HepG2 (cell line): ENCODE results near the gene RAB17. TPM values are rescaled to one million over a fixed set of nuclear protein-coding genes. Genes with fewer than 3 reads are reported as not detected.

ENCODE experiments used
- CREB3 ChIP-seq: sonication (generic); formaldehyde crosslinking; IDR thresholded peaks from 2 replicates; pipeline ENCODE4 v1.5.0; 2020; ENCODE audit warnings: missing genetic modification reagents
- GFI1 ChIP-seq: sonication (generic); formaldehyde crosslinking; IDR thresholded peaks from 2 replicates; pipeline ENCODE4 v1.5.0; 2020; ENCODE audit warnings: missing genetic modification reagents, mild to moderate bottlenecking, borderline replicate concordance
- KMT2A ChIP-seq: sonication (generic); formaldehyde crosslinking; IDR thresholded peaks from 2 replicates; pipeline ENCODE4 v1.4.0; 2020; ENCODE audit warnings: missing genetic modification reagents
- NFAT5 ChIP-seq: sonication (generic); formaldehyde crosslinking; IDR thresholded peaks from 2 replicates; pipeline ENCODE4 v1.4.0; 2020; ENCODE audit warnings: missing genetic modification reagents
- RFXAP ChIP-seq: sonication (generic); formaldehyde crosslinking; IDR thresholded peaks from 2 replicates; pipeline ENCODE4 v1.4.0; 2020; ENCODE audit warnings: missing genetic modification reagents, borderline replicate concordance
- RORA ChIP-seq: sonication (generic); formaldehyde crosslinking; IDR thresholded peaks from 2 replicates; pipeline ENCODE4 v1.5.0; 2020; ENCODE audit warnings: mild to moderate bottlenecking, missing genetic modification reagents, moderate library complexity
- SMAD9 ChIP-seq: sonication (generic); formaldehyde crosslinking; IDR thresholded peaks from 2 replicates; pipeline ENCODE4 v1.5.1; 2020; ENCODE audit warnings: mild to moderate bottlenecking, missing genetic modification reagents
- ZBTB37 ChIP-seq: sonication (generic); formaldehyde crosslinking; IDR thresholded peaks from 2 replicates; pipeline ENCODE4 v1.4.0; 2020; ENCODE audit warnings: mild to moderate bottlenecking, missing genetic modification reagents
- ZNF263 ChIP-seq: sonication (generic); formaldehyde crosslinking; IDR thresholded peaks from 2 replicates; pipeline ENCODE4 v1.4.0; 2020; ENCODE audit warnings: missing genetic modification reagents
- ZNF407 ChIP-seq: sonication (generic); formaldehyde crosslinking; IDR thresholded peaks from one replicate; pipeline ENCODE4 v1.5.1; 2020; ENCODE audit warnings: mild to moderate bottlenecking, missing genetic modification reagents; ENCODE audit errors: not compliant biosample characterization
- ZNF713 ChIP-seq: sonication (generic); formaldehyde crosslinking; IDR thresholded peaks from 2 replicates; pipeline ENCODE4 v1.4.0; 2020; ENCODE audit warnings: mild to moderate bottlenecking, missing genetic modification reagents
- polyA plus RNA-seq, 8 experiments: library from polyadenylated mRNA; depleted of rRNA in 3 of 8; stranded (reverse) in 7 of 8; unstranded in 1 of 8; fragments of >200 nt; fragmentation: Illumina TruSeq in 4 of 8; extraction: Trizol in 4 of 8; gene quantifications; 2 replicates each; pipeline versions ENCODE4 v1.2.1 to v1.2.3, GENCODE V29; 2011 to 2016; ENCODE audit warnings: low read depth in 4 of 8, missing spikeins in 1 of 8, mixed read lengths in 1 of 8; ENCODE audit not compliant: insufficient read depth in 1 of 8
- total RNA-seq, 5 experiments: library from RNA; depleted of rRNA; stranded (reverse); fragments of >200 nt; fragmentation: Illumina TruSeq; extraction: Trizol; gene quantifications; 2 replicates each; pipeline ENCODE4 v1.2.3, GENCODE V29; 2016; ENCODE audit warnings: low read depth in 1 of 5

The RAB17 gene
- total and polyA plus RNA-seq, 2 of the 13 experiments (the other 11 are each of a cell fraction or from before 2014, with no cell fraction given) = 68.0 to 124 TPM

- TF ChIP-seq SMAD9 (CRISPR knock-in tag) = no peak
- TF ChIP-seq CREB3 = no peak
- TF ChIP-seq RFXAP (CRISPR knock-in tag) = no peak
- TF ChIP-seq NFAT5 (CRISPR knock-in tag) = no peak
- TF ChIP-seq RORA (CRISPR knock-in tag) = no peak
- TF ChIP-seq ZNF713 (CRISPR knock-in tag) = no peak
- TF ChIP-seq ZNF407 (CRISPR knock-in tag) = no peak
- no peak for TF ChIP-seq KMT2A (CRISPR knock-in tag)
- TF ChIP-seq ZNF263 (CRISPR knock-in tag) = no peak
- no peak for TF ChIP-seq ZBTB37
- TF ChIP-seq GFI1 (CRISPR knock-in tag) = 0 out of 2 replicates have a peak, but pooled peaks have one; percentile 22
Measured at GRCh38 chr2:237588044-237588696, 2.4 kb downstream of the RAB17 start (continued).
